Kidney capillary endothelial cell (primary cell): ENCODE data around the gene SH3RF1.

Experiments used
- DNase-seq: peaks from one replicate; pipeline ENCODE4 v3.0.0-alpha.2; 2018; ENCODE audit warnings: low spot score

SH3RF1 gene

DNA sequence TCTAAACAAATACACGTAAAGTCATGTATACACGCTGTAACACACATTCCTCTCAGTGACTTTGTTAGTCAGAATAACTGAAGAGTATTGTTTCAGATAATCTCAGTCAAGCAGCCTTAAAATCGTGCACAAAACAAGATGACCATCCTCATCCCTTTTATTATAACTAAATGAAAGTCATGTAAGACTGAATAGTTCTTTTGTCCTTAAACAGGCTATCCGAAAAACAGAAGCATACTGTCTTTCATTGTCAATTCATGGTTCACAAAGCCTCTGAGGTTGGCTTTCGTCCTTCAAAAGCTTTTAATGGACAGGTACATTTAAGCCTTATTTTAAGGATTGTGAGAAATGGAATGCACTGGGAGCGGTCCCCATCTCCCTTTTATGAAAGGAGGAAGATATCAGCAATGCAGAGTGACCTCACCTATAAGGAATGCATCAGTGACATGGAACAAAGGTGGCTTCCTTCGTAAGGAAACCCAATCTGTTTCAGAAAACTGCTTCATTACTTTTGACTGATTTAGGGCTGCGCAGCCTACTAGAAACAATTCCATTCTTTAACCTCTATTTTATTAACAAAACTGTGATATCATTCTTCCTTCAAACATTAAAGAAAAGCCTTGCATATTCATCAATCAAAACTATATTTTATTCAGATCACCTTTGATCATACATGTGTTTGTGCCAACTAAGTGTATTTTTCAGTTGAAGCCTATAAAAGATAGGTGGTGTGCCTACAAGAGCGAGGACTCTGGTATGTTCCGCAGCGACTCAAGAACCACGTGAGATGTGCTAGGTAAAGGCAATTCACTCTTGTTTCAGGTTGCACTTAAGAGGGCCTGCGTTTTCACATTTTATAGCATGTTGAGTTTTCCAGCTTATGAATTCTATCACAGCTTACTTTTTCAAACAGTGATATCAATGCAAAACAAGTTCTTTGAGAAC, 19.2 kb downstream of the SH3RF1 start:
- DNase-seq = no peak

DNA sequence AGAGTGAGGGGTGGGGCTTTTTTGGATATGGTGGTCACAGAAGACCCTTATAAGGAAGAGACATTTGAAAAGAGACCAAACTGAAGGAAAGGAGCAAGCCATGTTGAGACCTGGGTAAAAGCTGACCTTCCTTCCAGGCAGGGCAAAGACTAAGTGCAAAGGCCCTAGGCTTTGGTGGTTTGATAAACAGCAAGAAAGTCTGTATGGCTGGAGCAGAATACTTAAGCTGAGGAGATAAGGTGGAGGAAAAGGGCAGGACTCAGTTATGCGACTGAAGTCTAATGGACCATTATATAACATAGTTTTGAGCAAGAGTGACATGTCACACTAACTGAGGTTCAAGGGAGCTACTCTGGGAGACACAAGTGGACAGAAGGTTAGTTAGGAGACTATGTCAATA, 20.0 kb downstream of the SH3RF1 start:
- no peak for DNase-seq

DNA sequence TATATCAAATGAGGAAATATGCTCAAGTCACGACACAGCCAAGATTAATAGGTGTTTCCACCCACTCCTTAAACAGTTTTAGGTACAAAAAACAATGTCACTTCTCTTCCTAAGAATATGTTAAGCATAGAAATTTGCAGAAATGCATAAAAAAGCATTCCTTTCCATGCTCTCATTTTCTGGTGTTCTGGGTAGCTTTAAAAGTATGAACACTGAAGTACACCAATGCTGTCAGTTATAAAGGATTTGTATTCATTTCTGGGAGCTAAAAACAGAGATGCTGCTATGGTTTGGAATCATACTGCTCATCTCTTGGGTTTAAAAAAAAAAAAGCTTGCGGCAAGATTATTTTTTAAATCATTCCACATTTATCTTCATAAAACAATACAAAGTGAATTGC, 20.8 kb downstream of the SH3RF1 start:
- no peak for DNase-seq

DNA sequence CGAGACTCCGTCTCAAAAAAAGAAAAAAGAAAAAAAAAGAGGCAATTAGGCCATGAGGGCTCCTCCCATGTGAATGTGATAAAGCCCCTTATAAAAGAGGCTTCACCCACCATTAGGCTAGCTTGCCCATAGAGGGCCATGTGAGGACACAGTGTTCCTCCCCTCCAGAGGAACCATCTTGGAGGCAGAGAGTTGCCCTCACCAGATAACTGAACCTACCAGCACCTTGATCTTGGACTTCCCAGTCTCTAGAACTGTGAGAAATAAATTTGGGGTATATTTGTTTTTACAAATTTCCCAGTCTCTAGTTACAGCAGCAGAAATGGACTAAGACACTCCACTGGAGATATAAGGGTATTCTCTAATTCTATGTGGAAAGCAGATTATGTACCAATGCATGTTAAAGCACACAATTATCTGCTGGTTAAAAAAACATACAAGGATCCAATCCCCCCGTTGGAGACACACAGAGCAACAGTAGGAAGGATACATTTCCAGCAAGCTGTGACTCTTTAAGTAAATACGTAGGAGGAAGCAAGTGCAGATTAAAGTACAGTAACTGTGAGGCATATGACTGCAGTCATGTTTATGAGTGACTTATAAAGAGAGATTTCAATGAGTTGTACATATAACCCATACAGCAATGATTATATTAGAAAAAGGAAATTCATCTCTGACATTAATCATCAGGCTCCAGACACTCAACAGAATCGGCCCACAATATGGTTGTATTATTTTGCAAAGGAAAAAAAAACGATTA, 21.4 kb downstream of the SH3RF1 start:
- no peak for DNase-seq

DNA sequence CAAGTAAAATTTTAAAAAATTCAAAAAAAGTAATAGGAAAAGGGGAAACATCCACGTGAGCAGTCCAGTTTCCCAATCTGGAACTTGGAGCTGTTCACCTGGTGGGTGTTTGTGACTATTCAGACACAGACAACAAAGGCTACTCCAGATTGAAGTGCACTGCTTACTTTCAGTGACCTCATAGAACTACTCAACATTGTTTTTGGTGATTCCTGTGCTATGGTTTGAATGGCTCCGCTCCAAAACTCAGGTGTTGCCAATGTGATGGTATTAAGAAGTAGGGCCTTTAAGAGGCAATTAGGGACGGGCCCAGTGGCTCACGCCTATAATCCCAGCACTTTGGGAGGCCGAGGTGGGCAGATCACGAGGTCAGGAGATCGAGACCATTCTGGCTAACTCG, 22.1 kb downstream of the SH3RF1 start:
- DNase-seq = no peak

DNA sequence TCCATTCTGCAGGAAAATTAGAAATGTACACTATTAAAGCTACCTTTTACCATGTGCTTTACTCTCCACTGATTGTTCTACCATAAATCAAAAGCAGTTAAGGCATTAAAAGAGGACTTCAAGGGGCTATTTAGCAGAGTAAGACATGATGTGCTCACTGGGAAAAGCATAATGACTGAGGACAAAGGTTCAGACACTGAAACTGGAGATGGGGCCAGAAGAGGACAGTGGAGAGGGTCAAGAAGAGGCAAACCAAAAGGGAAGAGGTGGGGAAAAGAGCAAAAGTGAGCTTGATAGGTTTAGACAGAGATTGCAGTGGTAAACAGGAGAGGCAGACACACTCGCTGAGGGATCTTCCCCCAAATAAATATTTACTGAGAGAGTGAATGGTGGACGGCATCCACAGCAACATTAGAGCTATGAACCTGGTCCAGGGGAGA, 23.8 kb downstream of the SH3RF1 start:
- DNase-seq = no peak

DNA sequence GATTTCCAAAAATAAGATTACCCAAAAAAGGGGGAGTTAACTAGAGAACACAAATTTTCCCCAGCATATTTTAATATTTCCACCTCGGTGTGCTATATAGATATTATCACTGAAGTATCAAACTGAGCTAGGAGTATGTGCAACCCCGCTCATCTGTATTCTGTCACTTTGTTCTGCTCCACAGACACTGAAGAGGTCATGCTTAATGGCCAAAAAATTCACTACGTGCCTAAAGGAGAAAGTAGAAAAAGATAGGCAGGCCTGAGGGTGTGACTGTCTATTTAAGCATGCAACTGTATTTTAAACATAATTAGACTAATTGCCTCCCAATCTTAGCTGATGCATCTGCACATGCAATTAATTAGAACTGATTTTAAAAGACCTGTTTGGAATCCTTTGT, 24.5 kb downstream of the SH3RF1 start:
- DNase-seq = no peak

DNA sequence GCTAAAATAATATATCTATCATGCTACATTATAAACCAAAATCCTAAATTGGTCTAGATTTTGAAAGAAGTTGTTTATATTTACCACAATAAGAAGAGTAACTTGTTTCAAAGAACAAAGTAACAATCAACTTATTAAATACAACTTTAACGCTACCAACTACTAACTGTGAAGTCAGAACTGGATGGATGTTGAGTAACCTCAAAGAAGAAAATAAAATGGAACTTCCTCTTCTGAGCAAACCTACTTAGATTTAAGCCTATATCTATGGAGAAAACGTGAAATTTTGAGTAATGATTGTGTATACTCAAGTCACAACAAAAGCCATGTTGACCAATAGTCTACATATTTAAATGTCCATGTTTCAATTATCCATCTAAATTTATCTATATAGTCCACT, 25.7 kb downstream of the SH3RF1 start:
- DNase-seq = no peak

DNA sequence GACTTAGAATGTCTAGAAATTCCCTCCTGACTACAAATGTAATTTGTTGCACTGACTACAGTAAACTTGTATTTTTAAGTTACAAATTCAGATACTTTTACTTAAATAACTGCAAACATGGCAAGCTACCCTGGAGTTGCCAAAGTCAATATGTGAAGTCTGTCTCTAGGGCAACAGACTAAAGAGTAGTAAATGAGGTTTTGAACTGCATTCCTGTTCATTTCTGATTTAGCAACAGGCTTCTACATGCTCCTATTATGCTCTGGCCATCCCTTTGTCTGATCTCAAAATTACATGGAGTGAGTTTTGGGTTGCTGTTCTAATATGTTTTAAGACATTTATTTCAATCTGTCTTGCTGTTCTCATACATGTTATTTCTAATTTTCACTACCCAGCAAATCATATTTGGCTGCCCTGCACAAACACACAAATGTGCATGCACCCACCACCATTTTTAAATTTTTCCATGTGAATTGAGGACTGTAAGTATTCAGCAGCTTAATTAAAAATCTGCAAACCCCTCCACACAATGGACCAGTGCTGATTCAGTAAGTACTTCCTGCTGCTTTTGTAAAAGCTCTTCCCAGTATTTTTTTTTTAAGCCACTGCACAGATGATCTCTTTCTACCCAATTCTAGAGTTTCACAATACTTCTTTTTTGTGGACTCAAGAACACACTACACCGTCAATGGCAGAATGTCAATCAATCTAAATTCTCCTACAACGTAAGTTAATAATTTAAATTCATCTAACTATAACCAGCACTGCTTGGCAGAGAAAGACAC, 26.7 kb downstream of the SH3RF1 start:
- DNase-seq = peak; percentile 38

DNA sequence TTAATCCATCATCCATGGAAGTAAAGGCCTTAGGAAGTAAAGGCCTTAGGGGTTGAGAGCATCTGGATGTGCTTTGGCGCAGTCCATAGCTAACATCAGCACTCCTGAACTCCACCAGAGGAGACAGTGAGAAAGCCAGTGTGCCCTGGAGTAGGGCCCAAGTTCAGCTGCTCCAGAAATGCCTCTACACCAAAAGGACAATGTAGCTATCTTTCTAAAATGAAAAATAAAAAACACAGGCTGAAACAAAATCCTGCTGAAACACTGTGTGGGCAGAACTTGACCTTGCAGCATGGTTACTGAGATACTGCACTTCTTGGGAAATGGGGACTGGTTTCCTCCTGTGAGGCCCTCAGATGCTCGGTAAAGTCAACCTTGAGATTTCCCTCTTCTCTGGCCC, 29.3 kb downstream of the SH3RF1 start:
- no peak for DNase-seq

DNA sequence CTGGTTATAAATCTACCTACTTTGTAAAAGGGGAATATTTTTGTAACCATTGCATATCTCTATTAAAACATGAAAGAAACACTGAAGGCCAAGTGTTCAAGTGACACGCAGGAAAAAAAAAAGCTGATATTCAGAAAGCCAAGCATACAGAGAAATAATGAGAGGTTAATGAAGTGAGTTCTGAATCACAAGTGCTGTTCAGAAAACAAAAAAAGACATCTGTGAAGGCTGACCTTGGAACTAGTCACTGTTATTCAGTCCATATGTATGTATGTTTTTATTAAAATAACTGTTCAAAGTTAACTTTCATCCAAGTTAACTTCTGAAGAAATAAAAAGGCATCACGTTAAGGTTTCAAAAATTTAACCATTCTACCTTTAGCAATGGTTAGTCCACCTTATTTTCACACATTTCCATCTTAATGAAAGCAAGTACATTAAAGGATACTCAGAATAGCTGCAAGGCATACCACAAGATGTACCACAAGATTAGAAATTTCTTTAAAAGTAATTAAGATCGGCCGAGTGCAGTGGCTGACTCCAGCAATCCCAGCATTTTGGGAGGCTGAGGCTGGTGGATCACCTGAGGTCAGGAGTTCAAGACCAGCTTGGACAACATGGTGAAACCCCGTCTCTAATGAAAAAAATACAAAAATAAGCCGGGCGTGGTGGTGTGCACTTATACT, 31.4 kb downstream of the SH3RF1 start:
- no peak for DNase-seq

DNA sequence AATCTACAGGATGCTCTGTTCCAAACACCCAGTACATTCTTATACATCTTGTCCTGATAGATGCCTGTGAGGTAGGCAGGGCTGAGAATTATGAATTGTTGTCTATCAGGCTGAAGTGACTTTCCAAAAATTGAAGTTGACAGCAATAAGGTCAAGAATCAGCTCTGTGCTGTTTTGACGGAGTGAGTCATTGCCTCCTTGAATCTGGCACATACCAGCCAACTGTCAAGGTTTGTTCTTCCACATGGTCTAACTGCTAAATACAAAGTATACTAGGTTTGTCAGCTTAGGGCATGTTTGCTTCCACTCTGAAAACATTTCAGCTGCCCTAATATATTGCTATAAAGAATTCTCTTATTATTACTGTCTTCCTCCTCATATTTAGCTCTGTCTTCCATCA, 32.3 kb downstream of the SH3RF1 start:
- no peak for DNase-seq

DNA sequence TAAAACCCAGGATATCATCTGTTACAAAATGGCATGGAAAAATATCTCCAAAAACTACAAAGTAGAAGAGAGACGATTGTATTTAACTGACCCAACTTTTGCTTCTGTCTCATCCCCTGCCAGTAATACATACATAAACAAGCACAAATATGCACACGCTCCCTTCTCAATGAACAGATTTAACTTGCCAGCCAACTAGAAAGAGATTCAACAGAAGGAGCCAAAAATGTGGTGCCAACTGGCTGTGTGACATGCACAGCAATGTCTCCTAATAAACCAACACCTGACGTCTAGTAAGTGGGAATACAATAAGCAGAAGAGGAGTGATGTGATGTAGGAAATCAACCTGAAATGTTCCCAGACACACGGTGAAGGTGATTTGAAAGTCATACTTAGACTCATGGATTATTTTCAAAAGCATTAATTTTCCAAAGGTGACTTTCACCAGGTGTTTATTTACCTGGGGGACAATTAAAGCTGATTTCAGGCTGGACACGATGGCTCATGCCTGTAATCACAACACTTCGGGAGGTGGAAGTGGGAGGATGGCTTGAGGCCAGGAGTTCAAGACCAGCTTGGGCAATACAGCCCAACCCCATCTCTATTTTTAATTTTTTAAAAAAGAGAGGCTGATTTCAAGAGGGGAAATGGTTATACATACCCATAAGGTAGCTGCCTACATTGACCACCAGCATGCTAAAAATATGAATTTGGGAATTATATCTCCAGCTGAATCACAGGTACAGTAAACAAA, 33.7 kb downstream of the SH3RF1 start:
- no peak for DNase-seq

DNA sequence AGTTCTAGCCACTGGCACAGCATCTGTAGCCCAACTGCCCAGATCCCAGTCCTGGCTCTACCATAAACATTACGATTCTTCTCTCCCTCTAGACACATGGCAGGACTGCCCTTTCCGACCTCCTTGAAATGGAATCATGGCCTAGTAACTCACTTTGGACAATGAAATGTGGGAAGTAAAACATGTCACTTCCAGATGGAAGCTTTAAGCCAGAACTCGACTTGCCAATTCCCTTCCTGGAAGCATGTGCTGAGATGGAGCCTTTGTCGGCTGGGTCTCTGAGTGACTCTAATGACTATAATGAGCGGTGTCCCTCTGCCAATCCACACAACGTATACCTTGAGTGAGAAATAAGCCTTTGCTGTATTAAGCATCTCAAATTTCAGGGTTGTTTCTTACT, 34.7 kb downstream of the SH3RF1 start:
- DNase-seq = no peak

DNA sequence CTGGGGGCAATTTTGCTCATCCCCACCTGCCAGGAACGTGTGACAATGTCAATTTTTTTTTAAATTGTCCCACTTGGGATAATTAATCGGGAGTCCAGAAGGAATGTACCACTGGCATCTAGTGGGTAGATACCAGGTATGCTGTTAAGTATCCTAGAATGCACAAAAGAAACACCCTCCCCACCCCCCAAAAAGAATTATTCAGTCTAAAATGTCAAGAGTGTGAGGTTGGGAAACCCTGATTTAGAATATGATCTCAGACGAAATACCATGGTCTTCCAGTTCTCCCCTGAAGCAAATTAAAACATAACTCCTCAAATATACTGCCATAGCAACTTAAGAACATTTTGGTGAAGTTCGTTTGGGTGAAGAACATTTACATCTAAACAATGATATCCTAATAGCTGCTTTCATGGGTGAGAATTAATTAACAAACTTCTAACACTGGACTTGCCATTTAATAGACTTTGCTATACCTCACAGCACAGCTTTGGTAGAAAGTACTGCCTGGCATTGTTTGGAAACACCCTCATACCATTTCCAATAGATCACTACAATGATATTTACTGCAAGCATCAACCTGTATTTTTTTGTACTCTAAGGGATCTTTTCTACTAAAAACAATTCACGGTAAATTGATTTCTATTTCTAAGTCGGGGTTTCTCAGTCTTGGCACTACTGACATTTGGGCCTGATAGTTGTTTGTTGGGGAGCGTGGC, 36.5 kb downstream of the SH3RF1 start:
- no peak for DNase-seq

DNA sequence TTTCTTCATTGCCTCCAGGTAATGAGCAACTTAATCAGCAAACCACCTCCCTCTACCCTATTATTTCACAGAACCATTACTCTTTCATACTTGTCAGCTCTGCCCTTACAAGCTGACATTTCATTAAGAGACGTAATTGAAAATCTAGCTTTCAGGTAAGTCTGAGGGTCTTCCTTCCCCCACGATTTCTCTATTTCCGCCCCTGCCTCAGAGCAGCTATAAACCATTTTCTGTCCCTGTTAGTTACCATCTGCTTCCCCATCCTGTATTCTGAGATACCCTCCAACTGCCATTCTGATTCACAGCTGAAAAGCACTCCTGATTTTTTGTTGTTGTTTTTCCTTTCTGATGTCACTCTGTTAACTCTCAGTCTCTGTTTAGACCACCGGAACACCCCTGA, 37.1 kb downstream of the SH3RF1 start:
- no peak for DNase-seq

DNA sequence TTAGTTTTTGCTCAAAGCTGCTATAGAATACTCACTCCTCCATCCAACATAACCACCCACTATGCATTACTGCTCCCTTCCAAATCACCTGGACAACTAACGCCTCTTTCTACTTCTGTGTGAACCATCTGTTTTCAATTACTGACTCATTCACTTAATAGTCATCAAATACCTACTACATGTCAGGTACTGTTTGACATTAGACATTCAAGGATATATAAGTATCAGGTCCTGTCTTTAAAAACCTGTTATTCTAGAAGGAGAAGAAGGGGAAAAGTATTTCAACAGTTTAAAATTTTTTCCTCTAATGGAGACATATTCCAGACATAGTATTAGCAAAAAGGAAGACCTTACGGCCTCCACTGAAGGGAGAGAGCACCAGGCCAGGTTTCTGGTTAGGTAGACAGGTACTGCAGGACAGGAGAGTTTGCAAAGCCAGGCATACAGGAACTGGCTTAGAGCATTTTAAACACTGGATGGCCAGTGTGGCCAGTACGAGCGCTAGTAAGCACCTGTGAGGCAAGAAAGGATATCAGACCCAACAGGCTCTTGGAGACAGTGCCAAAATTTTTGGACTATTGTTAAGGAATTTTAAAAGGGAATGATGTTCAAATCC, 39.0 kb downstream of the SH3RF1 start:
- no peak for DNase-seq

DNA sequence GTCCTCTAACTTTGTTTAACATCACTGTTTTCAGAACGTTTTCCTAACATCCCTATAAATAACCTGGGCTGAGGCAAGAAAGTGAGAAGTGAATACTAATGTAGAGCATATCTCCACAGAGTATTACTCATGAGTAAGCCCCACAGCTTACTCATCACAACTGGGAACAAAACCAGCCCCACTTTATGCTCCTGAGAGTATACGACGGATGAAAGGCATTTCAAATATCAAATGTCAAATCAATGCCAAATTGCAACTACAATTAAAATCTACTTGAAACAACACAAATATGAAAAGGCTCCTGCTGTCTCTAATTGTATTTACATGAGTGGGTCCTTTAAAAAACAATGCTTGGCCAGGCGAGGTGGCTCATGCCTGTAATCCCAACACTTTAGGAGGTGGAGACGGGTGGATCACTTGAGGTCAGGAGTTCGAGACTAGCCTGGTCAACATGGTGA, 41.2 kb downstream of the SH3RF1 start:
- peak; percentile 42 for DNase-seq

DNA sequence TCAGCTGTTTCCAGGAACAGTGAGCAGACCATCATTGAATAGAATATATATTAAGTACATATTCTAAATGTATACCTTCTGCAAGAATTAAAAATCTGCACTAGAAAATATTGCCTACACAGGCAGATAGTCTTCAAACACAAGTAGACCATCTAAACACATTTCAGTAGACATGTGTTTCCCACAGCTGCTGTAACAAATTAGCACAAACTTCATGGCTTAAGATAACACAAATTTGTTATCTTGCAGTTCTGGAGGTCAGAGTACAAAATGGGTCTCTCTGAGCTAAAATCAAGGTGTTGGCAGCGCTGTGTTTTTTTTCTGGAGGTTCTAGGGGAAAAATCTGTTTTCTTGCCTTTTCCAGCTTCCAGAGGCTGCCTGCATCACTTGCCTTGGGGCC, 42.7 kb downstream of the SH3RF1 start:
- no peak for DNase-seq

DNA sequence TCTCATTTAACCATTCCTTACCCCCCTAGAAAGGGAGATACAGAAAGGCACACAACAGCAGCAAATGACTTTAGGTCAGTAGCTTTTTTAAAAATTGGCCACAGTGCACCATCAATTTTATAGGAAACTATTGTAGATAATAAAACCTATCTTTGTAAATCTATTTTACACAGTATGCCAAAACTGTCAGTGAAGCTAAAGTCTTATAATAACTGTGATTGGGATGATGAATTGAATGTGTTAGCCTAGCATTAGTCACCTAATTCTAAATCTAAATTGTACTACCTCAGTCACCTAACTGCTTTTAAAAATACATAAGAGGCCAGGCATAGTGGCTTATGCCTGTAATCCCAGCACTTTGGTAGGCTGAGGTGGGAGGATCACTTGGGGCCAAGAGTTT, 44.2 kb downstream of the SH3RF1 start:
- DNase-seq = no peak
